ENCODE results near the gene PAX7. TPM values are rescaled to one million over a fixed set of nuclear protein-coding genes. Genes with fewer than 3 reads are reported as not detected.

PAX7 gene
- total RNA-seq, 6 experiments from 2014 or later = not detected

DNA sequence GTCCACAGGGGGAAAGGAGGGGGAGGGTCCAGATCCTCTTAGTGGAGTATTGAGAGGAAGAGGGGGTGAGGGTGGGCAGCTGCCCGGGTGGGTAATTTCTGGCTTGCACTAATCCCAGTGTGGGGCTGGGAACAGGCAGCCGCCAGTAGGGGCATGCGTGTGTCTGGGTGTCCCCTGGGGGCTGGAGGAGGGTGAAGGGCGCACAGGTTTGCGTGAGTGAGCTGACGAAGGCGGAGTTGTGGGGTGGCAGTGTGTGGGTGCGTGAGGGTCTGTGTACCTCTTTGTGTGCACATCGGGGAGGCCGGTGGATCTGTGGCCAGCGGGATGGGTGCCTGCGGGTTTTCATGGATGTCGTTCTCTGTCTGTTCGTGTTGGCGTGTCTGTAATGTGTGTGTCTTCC, 97.3 kb downstream of the PAX7 start:
- Histone ChIP-seq H3K27ac (no peak overlapping the region), H3K4me3 (no peak overlapping the region), H3K4me1 (no peaks in the 10 kb centered on the region), H3K36me3 (no peaks in the 10 kb centered on the region), H3K27me3 (peaks cover 0 to 10% of the 10 kb centered on the region in 2 donors), H3K9me3 (no peaks in the 10 kb centered on the region)
- no peak for DNase-seq
- intact Hi-C loops (cut with DNase I) = no loop called here
- WGBS (ENCODE audit: insufficient coverage, low coverage, low lambda C conversion rate, missing lambda C conversion rate) = 73% methylated on average over 6 of the region's 15 CpGs
- ATAC-seq = no peak
- TF ChIP-seq, protein P1, sequence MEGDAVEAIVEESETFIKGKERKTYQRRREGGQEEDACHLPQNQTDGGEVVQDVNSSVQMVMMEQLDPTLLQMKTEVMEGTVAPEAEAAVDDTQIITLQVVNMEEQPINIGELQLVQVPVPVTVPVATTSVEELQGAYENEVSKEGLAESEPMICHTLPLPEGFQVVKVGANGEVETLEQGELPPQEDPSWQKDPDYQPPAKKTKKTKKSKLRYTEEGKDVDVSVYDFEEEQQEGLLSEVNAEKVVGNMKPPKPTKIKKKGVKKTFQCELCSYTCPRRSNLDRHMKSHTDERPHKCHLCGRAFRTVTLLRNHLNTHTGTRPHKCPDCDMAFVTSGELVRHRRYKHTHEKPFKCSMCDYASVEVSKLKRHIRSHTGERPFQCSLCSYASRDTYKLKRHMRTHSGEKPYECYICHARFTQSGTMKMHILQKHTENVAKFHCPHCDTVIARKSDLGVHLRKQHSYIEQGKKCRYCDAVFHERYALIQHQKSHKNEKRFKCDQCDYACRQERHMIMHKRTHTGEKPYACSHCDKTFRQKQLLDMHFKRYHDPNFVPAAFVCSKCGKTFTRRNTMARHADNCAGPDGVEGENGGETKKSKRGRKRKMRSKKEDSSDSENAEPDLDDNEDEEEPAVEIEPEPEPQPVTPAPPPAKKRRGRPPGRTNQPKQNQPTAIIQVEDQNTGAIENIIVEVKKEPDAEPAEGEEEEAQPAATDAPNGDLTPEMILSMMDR (IDR thresholded peaks at IDR 0.05) = no peak
- no peak for TF ChIP-seq POLR2A (IDR thresholded peaks at IDR 0.05)

DNA sequence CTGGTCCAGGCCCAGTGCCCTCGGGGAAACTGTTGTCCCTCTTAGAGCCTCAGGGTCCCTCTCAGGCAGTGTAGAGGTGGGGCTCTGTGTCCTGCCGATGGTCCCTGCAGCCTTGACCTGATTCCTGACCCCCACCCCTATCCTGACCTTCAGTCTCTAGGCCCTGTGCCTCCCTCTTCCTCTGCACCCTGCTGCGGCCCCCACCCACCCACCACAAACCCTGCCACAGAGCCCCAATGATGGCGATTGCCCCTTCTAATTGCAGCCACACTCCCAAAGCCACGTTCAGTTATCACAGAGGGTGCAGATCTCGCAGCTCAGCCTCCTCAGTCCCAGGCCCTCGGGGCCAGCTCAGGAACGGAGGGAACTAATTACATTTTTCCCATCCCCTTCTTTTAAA, 99.7 kb downstream of the PAX7 start:
- Histone ChIP-seq H3K4me3 (no peak overlapping the region), H3K36me3 (no peaks in the 10 kb centered on the region), H3K4me1 (no peaks in the 10 kb centered on the region), H3K27ac (no peak overlapping the region), H3K9me3 (no peaks in the 10 kb centered on the region), H3K27me3 (no peaks in the 10 kb centered on the region)
- intact Hi-C loops (cut with DNase I) = no loop called here
- ATAC-seq (no peak), DNase-seq (no peak)
- no peak for TF ChIP-seq POLR2A (IDR thresholded peaks at IDR 0.05)
- TF ChIP-seq, protein P1 (IDR thresholded peaks at IDR 0.05) = no peak
- WGBS (ENCODE audit: insufficient coverage, low coverage, low lambda C conversion rate, missing lambda C conversion rate) = 30% methylated on average over 4 of the region's 8 CpGs

DNA sequence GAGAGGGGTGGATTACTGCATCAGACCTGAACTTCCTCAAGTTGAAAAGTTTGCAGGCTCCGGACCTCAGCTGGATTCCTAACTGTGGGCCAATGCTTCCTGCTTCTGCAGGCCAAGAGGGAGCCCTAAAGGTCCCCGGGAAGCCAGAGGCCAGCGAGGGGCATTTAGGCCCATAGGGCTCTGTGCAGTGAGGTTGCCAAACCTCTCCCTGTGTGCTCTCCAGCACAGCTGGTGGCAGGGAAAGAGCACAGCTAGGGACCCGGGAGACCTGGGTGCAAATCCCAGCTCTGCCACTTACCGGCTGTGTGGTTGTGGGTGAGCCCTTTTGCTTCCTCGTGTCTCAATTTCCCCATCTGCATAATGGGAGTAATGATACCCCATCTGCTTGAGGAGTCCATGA, 100.5 kb downstream of the PAX7 start:
- ATAC-seq (no peak), DNase-seq (no peak)
- intact Hi-C loops (cut with DNase I) = no loop called here
- no peak for TF ChIP-seq POLR2A (IDR thresholded peaks at IDR 0.05)
- TF ChIP-seq, protein P1 (IDR thresholded peaks at IDR 0.05) = no peak
- Histone ChIP-seq H3K9me3 (no peaks in the 10 kb centered on the region), H3K27me3 (no peaks in the 10 kb centered on the region), H3K27ac (no peak overlapping the region), H3K4me1 (no peaks in the 10 kb centered on the region), H3K4me3 (no peak overlapping the region), H3K36me3 (no peaks in the 10 kb centered on the region)
- 40% methylated on average over 2 of the region's 6 CpGs for WGBS (ENCODE audit: insufficient coverage, low coverage, low lambda C conversion rate, missing lambda C conversion rate)

DNA sequence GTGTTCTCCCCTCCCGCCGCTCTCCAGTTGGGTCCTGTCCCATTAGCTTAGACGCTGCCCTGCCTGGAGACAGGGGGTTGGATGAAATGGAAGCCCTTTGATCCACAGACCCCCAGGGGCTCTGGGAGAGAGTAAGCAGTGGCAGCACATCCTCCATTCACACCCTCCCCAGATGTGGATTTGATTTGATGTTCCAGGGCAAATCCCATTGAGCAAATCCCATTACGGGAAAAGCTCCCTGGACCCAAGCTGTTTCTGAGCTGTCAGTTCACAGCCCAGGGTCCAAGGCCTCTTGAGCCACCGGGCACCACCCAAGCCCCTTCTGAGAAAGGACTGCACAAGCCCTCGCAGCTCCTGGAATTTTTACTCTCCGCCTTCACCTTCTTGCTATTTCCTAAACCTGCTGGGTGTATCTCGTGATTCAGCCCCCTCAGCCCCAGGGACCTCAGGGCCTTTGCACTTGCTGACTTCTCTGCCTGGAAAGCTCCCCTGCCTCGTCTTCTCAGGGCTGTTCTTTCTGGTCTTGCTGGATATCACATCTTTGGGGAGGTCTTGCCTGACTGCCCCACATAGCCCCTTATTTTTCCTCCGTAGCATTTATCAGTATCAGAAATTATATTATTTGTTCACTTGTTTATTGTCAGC, 101.1 kb downstream of the PAX7 start:
- H3K9me3 ChIP-seq = no peaks in the 10 kb centered on the region
- no peaks in the 10 kb centered on the region for H3K4me1 ChIP-seq
- no peak for TF ChIP-seq POLR2A (IDR thresholded peaks at IDR 0.05)
- TF ChIP-seq, protein P1 (IDR thresholded peaks at IDR 0.05) = no peak
- H3K27me3 ChIP-seq = no peaks in the 10 kb centered on the region
- ATAC-seq (no peak), DNase-seq (no peak)
- no peak overlapping the region for H3K27ac ChIP-seq
- H3K4me3 ChIP-seq = no peak overlapping the region
- 58% methylated on average over 9 of the region's 10 CpGs for WGBS (ENCODE audit: insufficient coverage, low coverage, low lambda C conversion rate, missing lambda C conversion rate)
- intact Hi-C loops (cut with DNase I) = no loop called here
- H3K36me3 ChIP-seq = no peaks in the 10 kb centered on the region

DNA sequence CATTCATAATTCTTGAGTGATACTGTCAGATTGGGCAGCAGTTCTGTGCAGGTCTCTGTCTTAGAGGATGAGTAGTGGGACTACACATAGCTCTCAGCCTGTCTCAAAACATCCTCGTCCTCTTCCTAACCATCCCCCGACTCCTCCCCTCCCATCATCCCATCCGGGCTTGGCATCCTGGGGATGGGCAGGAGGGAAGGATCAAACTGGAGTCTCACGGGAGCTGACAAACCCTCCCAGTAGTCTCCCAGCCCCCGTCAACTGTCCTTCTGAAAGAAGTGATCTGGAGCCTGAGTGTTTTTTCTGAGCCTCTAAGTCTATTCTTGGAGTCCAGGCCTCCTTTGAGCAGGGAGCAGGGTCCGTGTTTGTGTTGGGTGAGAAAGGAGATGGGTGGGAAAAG, 102.0 kb downstream of the PAX7 start:
- Histone ChIP-seq H3K4me1 (no peaks in the 10 kb centered on the region), H3K9me3 (no peaks in the 10 kb centered on the region), H3K27me3 (no peaks in the 10 kb centered on the region), H3K27ac (no peak overlapping the region), H3K4me3 (no peak overlapping the region), H3K36me3 (no peaks in the 10 kb centered on the region)
- DNase-seq = no peak
- no peak for ATAC-seq
- intact Hi-C loops (cut with DNase I) = no loop called here
- 38% methylated on average over 2 of the region's 6 CpGs for WGBS (ENCODE audit: insufficient coverage, low coverage, low lambda C conversion rate, missing lambda C conversion rate)
- TF ChIP-seq, protein P1 (IDR thresholded peaks at IDR 0.05) = no peak
- no peak for TF ChIP-seq POLR2A (IDR thresholded peaks at IDR 0.05)
